Hepatic stellate cell (primary cell): ENCODE results near the gene DHX34.
A peak's percentile ranks its signal among the peaks of the same experiment; 100 is the strongest.
"Not testable (repeated sequence)": the region's sequence is repeated elsewhere in the genome, so short reads cannot be mapped to it uniquely, and the experiment has no call there.

Experiments
- DNase-seq: peaks from one replicate; pipeline ENCODE4 v3.0.0; 2011; ENCODE audit warnings: low spot score

DHX34 gene, protein sequence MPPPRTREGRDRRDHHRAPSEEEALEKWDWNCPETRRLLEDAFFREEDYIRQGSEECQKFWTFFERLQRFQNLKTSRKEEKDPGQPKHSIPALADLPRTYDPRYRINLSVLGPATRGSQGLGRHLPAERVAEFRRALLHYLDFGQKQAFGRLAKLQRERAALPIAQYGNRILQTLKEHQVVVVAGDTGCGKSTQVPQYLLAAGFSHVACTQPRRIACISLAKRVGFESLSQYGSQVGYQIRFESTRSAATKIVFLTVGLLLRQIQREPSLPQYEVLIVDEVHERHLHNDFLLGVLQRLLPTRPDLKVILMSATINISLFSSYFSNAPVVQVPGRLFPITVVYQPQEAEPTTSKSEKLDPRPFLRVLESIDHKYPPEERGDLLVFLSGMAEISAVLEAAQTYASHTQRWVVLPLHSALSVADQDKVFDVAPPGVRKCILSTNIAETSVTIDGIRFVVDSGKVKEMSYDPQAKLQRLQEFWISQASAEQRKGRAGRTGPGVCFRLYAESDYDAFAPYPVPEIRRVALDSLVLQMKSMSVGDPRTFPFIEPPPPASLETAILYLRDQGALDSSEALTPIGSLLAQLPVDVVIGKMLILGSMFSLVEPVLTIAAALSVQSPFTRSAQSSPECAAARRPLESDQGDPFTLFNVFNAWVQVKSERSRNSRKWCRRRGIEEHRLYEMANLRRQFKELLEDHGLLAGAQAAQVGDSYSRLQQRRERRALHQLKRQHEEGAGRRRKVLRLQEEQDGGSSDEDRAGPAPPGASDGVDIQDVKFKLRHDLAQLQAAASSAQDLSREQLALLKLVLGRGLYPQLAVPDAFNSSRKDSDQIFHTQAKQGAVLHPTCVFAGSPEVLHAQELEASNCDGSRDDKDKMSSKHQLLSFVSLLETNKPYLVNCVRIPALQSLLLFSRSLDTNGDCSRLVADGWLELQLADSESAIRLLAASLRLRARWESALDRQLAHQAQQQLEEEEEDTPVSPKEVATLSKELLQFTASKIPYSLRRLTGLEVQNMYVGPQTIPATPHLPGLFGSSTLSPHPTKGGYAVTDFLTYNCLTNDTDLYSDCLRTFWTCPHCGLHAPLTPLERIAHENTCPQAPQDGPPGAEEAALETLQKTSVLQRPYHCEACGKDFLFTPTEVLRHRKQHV

DNA sequence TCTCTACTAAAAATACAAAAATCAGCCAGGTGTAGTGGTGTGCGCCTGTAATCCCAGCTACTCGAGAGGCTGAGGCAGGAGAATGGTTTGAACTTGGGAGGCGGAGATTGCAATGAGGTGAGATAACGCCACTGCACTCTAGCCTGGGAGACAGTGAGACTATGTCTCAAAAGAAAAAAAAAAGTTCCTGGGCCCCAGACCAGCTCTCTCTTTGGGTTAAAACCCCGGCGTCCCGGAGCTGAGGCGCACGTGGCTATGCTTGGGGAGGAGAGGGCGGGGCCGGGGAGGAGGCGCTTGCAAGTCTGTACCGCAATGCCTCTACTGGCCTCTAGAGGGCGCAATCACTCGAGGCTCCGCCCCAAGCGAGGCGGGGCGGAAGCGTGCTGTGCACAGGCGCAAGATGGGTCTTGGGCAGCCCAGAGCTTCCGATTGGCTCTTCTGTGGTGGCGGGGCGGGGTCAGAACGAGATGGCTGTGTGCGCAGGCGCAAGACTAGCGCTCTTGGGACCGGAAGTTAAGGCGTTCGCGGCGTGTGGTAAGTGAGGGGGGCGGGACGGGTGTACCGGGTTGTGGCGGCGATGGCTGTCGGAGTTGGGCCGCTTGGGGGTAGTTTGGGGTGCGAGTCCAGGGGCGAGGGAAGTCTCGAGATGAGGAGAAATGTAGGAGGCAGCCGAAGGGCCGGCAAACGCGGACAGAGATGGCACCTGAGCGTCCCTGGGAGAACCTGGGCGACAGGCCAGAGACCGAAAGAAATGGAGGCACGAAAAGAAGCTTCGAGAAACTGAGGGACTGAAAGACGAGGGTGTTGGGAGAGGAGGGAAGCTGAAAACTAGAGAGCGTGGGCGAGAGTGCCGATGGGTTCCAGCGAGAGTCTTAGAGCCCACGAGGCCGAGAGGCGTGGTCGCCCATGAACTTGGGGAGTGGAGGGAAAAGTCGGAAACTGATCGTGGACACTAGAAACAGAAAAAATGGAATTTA lies at the start of gene DHX34:
TSS of gene DHX34 (plus strand) at position 497 of the 977 bp plus-strand sequence. CDS start 3,716 bp downstream, outside the sequence.
- peak; percentile 100 for DNase-seq

DNA sequence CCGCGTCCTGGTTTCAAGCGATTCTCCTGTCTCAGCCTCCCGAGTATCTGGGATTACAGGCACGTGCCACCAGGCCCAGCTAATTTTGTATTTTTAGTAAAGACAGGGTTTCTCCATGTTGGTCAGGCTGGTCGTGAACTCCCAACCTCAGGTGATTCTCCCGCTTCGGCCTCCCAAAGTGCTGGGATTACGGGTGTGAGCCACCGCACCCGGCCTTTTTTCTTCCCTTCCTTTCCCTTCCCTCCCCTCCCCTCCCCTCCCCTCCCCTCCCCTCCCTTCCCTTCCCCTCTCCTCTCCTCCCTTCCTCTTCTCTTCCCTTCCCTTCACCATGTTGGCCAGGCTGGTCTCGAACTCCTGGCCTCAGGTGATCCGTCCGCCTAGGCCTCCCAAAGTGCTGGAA lies 48.2 kb upstream of the DHX34 start:
- DNase-seq, result not testable (repeated sequence)

DNA sequence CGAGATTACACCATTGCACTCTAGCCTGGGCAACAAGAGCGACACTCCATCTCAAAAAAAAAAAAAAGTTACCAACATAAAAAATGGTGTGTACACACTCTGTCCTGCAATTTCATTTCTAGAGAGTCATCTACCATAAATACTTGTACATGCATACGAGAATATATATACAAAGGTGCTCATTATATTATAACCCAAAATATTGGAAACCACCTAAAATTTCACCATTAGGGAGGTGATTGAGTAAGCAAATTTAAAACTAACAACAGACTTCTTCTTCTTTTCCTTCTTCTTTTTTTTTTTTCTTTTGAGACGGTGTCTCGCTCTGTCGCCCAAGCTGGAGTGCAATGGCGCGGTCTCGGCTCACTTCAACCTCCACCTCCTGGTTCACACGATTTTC lies 46.9 kb upstream of the DHX34 start:
- no peak for DNase-seq

DNA sequence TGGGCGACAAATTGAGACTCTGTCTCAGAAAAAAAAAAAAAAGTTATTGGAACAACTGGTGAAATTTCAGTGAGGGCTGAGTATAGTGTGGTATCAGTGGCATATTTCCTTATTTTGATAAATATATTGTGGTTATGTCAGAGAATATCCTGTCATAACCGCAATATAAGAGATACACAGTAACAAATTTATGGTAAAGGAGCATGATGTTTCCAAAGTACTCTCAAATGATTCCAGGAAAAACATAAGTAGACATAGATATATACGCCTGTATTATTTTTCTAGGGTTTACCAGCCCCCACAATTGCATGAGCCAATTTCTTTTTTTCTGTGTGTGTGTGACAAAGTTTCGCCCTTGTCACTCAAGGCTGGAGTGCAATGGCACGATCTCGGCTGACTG lies 45.1 kb upstream of the DHX34 start:
- DNase-seq, result no peak

DNA sequence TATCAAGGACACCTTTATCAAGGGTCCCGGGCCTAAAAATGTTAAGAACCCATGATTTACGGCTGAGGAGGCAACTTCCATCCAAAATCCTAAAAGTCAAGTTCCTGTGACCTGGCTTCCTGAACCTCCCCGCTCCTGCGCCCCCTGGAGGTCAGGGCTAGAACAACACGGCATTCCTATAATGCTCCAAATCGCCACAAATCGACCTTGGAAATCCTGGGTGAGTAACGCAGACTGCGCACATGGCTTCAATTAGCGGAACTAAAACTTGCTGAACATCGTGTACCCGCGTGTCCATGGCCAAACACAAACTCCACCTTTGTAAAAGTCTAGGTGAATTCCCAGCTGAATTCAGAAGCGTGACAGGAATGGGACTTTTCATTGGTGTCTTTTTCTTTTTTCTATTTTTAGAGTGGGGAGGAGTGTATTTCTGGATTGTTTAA lies 43.8 kb upstream of the DHX34 start:
- peak; percentile 86 for DNase-seq

DNA sequence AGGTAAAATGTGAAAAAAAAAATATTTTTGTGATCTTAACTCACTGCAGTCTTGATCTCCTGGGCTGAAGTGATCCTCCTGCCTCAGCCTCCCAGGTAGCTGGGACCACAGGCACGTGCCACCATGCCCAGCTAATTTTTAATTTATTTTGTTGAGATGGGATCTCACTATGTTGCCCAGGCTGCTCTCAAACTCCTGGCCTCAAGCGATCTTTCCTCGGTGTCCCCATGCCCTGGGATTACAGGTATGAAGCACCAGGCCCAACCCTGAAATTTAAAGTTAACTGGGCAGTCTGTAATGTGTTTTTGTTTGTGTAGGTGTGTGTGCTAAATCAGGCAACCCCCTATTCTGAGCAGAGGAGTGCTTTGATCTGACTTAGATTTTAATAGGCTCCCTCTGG lies 42.8 kb upstream of the DHX34 start:
- DNase-seq, result no peak

DNA sequence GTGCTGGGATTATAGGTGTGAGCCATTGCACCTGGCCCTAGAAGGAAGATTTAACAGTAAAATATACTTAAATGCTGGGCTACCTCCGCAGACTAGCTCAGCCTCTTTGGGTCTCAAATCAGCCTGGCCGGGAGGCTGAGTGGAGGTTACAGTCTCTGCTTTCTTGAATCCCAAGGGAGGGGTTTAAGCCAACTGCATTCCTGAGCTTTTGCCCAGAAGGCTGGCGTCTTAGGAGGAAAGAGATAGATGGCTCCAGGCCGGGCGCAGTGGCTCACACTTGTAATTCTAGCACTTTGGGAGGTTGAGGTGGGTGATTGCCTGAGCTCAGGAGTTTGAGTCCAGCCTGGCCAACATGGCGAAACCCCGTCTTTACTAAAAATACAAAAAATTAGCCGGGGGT lies 40.1 kb upstream of the DHX34 start:
- DNase-seq, result peak; percentile 32

DNA sequence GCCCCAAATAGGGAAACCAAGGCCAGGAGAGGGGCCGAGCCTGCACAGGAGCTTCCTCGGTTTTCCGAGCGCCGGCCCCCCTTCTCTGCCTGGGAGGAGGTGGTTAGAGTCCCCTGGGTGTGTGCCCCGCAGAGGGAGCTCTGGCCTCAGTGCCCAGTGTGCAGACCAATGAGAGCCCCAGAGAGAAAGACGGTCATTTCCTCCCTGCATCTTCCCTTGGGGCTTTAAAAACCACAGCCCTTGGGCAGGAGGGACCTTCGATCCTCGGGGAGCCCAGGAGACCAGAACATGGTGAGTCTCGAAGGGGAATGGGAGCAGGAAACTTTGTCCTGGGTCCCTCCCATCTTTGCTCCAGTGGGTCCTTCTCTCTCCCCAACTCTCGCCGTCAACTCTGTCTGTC lies 39.5 kb upstream of the DHX34 start, which contains the start of gene C5AR1:
TSS of gene C5AR1 (plus strand) at position 254 of the 400 bp plus-strand sequence. CDS start at position 289, 35 bp downstream.
- peak; percentile 25 for DNase-seq

DNA sequence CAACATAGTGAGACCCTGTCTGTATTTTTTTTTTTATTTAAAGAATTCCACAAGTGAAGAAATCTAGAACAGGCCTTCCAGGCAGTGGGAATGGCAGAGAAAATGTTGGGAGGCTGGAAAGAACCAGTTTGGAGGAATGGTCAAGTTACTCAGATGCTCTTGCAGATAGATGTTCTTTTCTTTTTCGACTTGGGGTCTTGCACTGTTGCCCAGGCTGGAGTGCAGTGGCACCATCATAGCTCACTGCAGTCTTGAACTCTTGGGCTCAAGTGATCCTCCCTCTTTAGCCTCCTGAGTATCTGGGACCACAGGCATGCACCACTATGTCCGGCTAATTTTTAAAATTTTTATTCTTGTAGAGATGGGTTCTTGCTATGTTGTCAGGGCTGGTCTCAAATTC lies 38.8 kb upstream of the DHX34 start:
- DNase-seq, result no peak

DNA sequence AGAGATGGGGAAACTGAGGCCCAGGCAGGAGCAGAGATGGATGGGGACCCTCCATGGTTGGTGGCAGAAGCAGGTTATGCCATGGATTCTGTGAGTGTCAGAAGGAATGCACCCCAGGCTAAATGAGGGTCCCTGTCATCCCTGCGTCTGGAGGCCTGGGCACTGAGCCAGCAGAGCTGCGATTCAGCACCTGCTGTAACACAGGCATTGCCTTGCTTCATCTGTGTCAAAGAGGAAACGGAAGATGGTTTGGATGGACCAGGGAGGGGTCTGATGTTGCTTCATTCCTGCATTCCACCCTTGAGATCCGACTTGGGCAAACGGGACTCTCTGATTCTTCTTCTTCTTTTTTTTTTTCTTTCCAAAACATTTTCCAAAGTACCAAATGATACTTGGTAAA lies 38.3 kb upstream of the DHX34 start:
- DNase-seq, result no peak

DNA sequence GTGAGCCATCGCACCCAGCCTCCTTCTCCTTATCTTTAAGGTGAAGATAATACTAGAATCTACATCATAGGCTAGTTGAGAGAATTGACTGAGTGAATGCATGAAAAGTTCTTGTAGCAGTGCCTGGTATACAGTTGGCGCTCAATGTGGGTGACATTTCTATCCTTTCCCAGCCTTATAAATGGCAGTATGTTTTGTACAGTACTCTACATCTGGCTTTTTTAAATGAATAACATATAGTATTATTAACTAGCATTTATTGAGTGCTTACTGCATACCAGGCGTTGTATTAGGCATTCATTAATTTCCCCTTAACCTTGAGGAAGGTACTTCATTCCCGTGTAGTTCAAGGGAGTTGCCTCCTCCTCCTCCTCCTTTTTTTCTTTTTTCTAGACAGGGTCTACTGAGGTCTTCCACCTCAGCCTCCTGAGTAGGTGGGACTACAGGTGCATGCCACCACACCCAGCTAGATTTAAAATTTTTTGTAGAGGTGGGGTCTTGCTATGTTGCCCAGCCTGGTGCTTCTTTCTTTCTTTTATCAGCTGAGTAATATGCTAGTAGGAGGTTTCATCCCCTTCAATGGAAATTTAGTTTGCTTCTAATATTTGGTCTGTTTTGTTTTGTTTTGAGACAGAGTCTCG lies 36.6 kb upstream of the DHX34 start:
- no peak for DNase-seq

DNA sequence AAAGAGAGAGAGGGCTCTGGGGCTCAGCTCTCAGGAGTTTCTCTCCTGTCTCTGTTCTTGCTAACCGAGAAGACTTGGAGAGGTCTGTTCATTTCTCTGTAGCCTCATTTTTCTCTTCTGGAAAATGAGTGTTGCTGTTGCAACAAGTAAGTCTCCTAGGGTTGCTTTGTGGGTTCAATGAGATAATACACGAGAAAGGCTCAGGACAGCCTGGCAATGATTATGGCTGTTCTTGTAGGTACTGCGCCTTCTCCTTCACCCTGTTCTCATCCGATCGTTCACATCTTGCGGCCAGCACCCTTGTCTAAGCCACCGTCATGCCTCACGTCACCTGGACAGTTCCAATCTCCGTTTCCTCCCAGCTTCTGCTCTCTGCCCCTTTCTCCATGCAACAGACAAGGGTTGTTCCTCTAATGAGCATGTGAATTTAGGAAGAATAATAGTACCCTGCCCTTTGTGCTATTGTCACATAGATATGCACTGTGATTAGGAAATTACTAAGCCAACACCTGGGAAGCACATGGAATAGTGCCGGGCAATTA lies 35.3 kb upstream of the DHX34 start:
- DNase-seq, result no peak

DNA sequence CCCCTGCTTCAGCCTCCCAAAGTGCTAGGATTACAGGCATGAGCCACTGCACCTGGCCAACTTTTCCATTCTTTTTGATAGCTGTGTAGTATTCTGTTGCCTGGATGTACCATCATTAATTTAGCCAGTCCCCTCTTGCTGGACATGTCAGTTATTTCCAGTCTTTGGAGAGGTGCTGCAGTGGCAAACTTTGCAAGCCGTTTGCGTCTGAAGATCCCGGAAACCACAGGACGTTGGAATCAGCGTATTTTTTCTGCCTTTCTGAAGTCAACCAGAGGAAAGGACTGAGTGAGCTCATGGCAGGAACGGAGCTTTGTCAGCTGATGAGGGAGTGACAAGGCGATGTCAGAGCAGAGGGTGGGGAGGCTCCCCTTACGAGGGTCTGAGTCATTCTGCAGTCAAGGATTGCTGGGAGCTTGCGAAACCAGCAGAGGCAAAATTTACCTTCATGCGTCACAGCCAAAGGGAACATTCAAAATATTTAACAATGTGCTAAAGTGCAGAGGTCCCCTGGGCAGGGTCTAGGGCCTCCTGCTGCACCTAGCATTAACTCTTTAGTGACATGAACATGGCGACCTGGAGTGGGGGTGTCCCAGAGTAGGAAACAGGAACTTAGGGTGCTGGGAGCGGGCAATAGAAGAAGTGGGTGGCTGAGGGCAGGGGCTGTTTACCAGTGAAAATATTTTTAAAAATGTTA lies 33.8 kb upstream of the DHX34 start:
- DNase-seq, result peak; percentile 93

DNA sequence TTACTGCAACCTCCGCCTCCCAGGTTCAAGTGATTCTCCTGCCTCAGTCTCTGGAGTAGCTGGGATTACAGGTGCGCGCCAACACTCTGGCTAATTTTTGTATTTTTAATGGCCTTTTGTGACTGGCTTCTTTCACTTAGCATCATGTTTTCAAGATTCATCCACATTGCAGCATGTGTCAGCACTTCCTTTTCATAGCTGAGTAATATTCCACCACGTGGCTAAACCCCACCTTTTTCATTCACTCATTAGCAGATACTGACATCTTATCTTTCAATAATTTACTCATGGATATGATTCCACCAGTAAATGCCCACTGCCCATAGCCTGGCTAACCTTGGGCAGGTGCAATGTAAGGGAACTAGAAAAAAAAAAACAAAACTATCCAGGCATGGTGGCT lies 32.6 kb upstream of the DHX34 start:
- no peak for DNase-seq

DNA sequence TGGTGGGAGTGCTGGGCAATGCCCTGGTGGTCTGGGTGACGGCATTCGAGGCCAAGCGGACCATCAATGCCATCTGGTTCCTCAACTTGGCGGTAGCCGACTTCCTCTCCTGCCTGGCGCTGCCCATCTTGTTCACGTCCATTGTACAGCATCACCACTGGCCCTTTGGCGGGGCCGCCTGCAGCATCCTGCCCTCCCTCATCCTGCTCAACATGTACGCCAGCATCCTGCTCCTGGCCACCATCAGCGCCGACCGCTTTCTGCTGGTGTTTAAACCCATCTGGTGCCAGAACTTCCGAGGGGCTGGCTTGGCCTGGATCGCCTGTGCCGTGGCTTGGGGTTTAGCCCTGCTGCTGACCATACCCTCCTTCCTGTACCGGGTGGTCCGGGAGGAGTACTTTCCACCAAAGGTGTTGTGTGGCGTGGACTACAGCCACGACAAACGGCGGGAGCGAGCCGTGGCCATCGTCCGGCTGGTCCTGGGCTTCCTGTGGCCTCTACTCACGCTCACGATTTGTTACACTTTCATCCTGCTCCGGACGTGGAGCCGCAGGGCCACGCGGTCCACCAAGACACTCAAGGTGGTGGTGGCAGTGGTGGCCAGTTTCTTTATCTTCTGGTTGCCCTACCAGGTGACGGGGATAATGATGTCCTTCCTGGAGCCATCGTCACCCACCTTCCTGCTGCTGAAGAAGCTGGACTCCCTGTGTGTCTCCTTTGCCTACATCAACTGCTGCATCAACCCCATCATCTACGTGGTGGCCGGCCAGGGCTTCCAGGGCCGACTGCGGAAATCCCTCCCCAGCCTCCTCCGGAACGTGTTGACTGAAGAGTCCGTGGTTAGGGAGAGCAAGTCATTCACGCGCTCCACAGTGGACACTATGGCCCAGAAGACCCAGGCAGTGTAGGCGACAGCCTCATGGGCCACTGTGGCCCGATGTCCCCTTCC lies 28.9 kb upstream of the DHX34 start:
- DNase-seq, result no peak

DNA sequence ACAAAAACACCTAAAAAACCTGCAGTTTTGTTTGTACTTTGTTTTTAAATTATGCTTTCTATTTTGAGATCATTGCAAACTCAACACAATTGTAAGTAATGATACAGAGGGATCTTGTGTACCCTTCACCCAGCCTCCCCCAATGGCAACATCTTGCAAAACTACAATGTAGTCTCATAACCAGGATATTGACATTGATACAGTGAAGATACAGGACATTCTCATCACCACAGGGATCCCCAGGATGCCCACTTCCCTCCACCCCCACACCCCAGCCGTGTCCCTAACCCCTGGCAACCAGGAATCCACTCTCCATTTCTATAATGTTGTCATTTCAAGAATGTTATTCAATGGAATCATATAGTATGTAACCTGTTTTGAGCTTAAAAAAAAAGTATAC lies 27.5 kb upstream of the DHX34 start:
- DNase-seq, result no peak

DNA sequence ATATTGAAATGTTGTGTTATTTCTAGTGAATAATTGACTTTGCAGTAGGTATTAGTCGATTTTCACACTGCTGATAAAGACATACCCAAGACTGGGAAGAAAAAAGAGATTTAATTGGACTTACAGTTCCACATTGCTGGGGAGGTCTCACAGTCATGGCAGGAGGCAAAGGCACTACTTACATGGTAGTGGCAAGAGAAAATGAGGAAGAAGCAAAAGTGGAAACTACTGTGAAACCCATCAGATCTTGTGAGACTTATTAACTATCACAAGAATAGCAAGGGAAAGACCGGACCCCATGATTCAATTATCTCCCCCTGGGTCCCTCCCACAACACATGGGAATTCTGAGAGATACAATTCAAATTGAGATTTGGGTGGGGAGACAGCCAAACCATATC lies 27.1 kb upstream of the DHX34 start:
- DNase-seq, result no peak

DNA sequence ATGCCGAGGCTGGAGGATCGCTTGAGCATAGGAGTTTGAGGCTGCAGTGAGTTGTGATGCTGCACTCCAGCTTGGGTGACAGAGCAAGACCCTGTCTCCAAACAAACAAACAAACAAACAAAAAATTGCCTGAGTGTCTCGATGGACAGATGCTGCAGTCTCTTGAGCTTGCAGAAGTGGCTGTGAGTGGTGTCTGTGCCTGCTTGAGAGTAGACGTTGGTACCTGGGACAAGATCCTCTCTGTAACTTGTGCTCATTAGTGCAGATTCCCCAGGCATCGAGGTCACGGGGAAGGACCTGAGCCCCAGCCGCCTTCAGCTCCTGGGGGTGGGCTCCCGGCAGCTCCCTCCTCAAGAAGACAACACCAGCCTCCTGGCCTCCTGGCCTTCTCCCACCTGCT lies 25.7 kb upstream of the DHX34 start:
- DNase-seq, result no peak

DNA sequence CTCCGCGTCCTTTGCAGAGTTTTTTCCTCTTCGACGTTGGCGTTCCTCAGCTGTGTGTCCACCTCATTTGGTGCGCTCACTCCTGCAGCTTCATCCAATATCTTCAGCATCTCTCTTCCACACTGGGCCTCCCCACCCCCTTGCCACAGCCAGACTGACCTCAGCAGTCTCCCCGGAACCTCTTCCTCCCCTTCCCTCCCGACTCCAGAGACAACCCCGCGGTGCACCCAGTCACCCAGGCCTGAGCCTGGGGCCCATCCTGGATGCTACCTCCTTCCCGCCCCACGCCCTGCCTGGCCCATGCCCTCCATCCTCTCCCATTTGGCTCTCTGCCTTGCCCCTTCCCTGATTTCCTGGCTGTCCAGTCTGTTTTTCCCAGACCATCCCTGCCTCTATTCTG lies 25.2 kb upstream of the DHX34 start:
- DNase-seq, result no peak
